B cell (primary cell): ENCODE data around the gene CTNNA1.

ENCODE experiments used
- CTCF ChIP-seq: fragments of 200-600 bp; IDR thresholded peaks from one replicate; pipeline ENCODE4 v1.8.0; 2022; ENCODE audit warnings: antibody characterized with exemption, mild to moderate bottlenecking
- EZH2 ChIP-seq: IDR thresholded peaks from 2 replicates; pipeline ENCODE4 v1.6.1; 2012; ENCODE audit warnings: borderline replicate concordance, low read depth, mild to moderate bottlenecking, moderate library complexity, low read length; ENCODE audit not compliant: insufficient read depth, poor library complexity, severe bottlenecking

DNA sequence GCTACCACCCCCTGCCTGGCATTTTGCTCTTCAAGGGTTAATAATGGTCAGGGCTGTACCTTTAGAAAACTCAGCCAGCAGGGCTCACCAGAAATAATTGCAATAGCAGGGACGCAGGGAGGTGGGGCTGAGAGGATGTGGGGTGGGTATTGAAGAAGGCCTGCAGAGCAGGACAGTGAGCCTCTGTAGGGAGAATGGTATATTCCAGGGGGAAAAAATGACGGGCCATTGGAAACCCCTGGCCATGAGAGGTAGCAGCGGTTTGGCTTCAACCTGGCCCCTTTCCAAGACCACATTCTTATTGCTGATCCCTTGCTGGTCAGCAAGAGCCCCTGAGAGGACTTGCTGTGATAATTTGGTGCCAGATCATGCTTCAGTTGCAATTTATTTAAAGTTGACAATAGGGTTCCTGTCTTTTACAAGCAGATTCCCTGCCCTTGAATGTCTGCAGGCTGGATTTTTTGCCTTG is 36.7 kb upstream of the CTNNA1 start:
- TF ChIP-seq CTCF, result no peak
- no peak for TF ChIP-seq EZH2
